Gastrocnemius medialis (tissue), 4 donors: ENCODE results near the gene HOXA3. TPM values are rescaled to one million over a fixed set of nuclear protein-coding genes. Genes with fewer than 3 reads are reported as not detected.
A peak's percentile ranks its signal among the peaks of the same experiment; 100 is the strongest.

ENCODE experiments used
- ATAC-seq, 2 donors: fragments of 150-250 bp; one replicate each; pipeline ENCODE4 v1.9.1; 2016
- DNase-seq, 2 donors: peaks; one replicate each; pipeline ENCODE4 v3.0.0-alpha.2; 2019
- H3K27ac ChIP-seq, 4 donors: fragments of 200-600 bp; sonication (generic); 1 replicate in 1 of 4; 2 replicates in 3 of 4; pipeline ENCODE4 v1.5.1; 2016 to 2018; ENCODE audit warnings: mild to moderate bottlenecking in 2 of 4, moderate library complexity in 1 of 4
- H3K27me3 ChIP-seq, 3 donors: fragments of 200-600 bp; sonication (generic) in 2 of 3; 1 replicate in 1 of 3; 2 replicates in 2 of 3; pipeline versions ENCODE4 v1.5.1 to v1.6.0; 2016 to 2019; ENCODE audit warnings: mild to moderate bottlenecking in 1 of 3, moderate library complexity in 1 of 3
- H3K36me3 ChIP-seq, 2 donors: fragments of 200-600 bp; sonication (generic) in 1 of 2; one replicate each; pipeline ENCODE4 v1.5.1; 2017 to 2018
- H3K4me1 ChIP-seq, 2 donors: fragments of 200-600 bp; sonication (generic) in 1 of 2; one replicate each; pipeline ENCODE4 v1.5.1; 2016 to 2017; ENCODE audit warnings: mild to moderate bottlenecking in 2 of 2
- H3K4me3 ChIP-seq, 4 donors: fragments of 200-600 bp; sonication (generic) in 3 of 4; 1 replicate in 1 of 4; 2 replicates in 3 of 4; pipeline ENCODE4 v1.5.1; 2016 to 2019; ENCODE audit warnings: mild to moderate bottlenecking in 2 of 4
- H3K9me3 ChIP-seq, 3 donors: fragments of 200-600 bp; sonication (generic) in 2 of 3; 1 replicate in 1 of 3; 2 replicates in 2 of 3; pipeline ENCODE4 v1.5.1; 2016 to 2019
- POLR2A ChIP-seq, 2 donors: fragments of 450-650 bp; IDR thresholded peaks; one replicate each; pipeline ENCODE4 v1.6.1; 2017; ENCODE audit warnings: antibody characterized with exemption in 2 of 2, mild to moderate bottlenecking in 2 of 2, moderate library complexity in 2 of 2
- in situ Hi-C, 4 donors: fragments of 200-750 bp; cut with MboI; loops; one replicate each; pipeline versions ENCODE4 v1.15.0 to v1.8.0; 2017; ENCODE audit warnings: low sequenced_read_pairs in 4 of 4
- intact Hi-C: fragments of 100-400 bp; cut with DNase I; formaldehyde crosslinking; loops from one replicate; pipeline ENCODE4 v1.15.1; 2023; ENCODE audit warnings: low total_unique reads
- total RNA-seq, 4 donors: library from RNA; depleted of rRNA; stranded (reverse); fragments of >200 nt; gene quantifications; one replicate each; pipeline versions ENCODE4 v1.1.0 to v1.2.3, GENCODE V29; 2016
- TF ChIP-seq, protein P1 (sequence below), 5 experiments: fragments of 450-650 bp in 3 of 5; fragments of 200-600 bp in 2 of 5; sonication (generic) in 2 of 5; IDR thresholded peaks in 4 of 5; conservative IDR thresholded peaks in 1 of 5; 1 replicate in 4 of 5; 2 replicates in 1 of 5; pipeline ENCODE4 v1.5.1; 2016 to 2019; ENCODE audit warnings: antibody characterized with exemption in 5 of 5, mild to moderate bottlenecking in 3 of 5, moderate library complexity in 3 of 5

The HOXA3 gene
- total RNA-seq, 4 donors from 2014 or later: 0.53 to 6.2 (median 3.0) TPM

GRCh38 chr7:27163288-27164044 lies 11.1 kb upstream of the HOXA3 start:
- Histone ChIP-seq H3K27ac (peak overlapping the region; percentile 90 to 99 (median 95)), H3K4me1 (peaks cover 12 to 43% of the 10 kb centered on the region in 2 donors), H3K36me3 (no peaks in the 10 kb centered on the region), H3K4me3 (peak overlapping the region; percentile 62 to 88 (median 77)), H3K27me3 (no peaks in the 10 kb centered on the region), H3K9me3 (no peaks in the 10 kb centered on the region)
- TF ChIP-seq, protein P1, sequence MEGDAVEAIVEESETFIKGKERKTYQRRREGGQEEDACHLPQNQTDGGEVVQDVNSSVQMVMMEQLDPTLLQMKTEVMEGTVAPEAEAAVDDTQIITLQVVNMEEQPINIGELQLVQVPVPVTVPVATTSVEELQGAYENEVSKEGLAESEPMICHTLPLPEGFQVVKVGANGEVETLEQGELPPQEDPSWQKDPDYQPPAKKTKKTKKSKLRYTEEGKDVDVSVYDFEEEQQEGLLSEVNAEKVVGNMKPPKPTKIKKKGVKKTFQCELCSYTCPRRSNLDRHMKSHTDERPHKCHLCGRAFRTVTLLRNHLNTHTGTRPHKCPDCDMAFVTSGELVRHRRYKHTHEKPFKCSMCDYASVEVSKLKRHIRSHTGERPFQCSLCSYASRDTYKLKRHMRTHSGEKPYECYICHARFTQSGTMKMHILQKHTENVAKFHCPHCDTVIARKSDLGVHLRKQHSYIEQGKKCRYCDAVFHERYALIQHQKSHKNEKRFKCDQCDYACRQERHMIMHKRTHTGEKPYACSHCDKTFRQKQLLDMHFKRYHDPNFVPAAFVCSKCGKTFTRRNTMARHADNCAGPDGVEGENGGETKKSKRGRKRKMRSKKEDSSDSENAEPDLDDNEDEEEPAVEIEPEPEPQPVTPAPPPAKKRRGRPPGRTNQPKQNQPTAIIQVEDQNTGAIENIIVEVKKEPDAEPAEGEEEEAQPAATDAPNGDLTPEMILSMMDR (IDR thresholded peaks at IDR 0.05 in 4 of 5, conservative IDR thresholded peaks at IDR 0.05 in 1 of 5): no peak
- no peak for TF ChIP-seq POLR2A (IDR thresholded peaks at IDR 0.05)
- intact Hi-C loops (loop anchor here (2.0 to 10.0 kb wide), 3 partner anchors 963 to 1399 kb away; partner anchors contain the start of genes CBX3 and HNRNPA2B1), in situ Hi-C loops (loop anchor here in 1 of 4 donors (10.0 to 25.0 kb wide), 2 partner anchors 951 to 1299 kb away; partner anchors contain the start of genes CBX3 and HNRNPA2B1)
- DNase-seq (peak in 1 of 2 donors; percentile 12), ATAC-seq (no peak)

GRCh38 chr7:27162561-27163287 lies 10.3 kb upstream of the HOXA3 start:
- TF ChIP-seq POLR2A (IDR thresholded peaks at IDR 0.05): no peak
- TF ChIP-seq, protein P1 (IDR thresholded peaks at IDR 0.05 in 4 of 5, conservative IDR thresholded peaks at IDR 0.05 in 1 of 5): no peak
- in situ Hi-C loops: loop anchor here in 1 of 4 donors (10.0 to 25.0 kb wide), 2 partner anchors 950 to 1298 kb away; partner anchors contain the start of genes CBX3 and HNRNPA2B1
- ATAC-seq: no peak
- no peaks in the 10 kb centered on the region for H3K9me3 ChIP-seq
- H3K36me3 ChIP-seq: no peaks in the 10 kb centered on the region
- intact Hi-C loops: loop anchor here (5.0 to 10.0 kb wide), 2 partner anchors 1210 to 1398 kb away; no protein-coding TSS in a partner anchor
- peak overlapping the region in 2 of 4 donors; percentile 2 to 98 for H3K27ac ChIP-seq
- no peaks in the 10 kb centered on the region for H3K27me3 ChIP-seq
- peak overlapping the region in 3 of 4 donors; percentile 70 to 88 (median 84) for H3K4me3 ChIP-seq
- no peak for DNase-seq
- peaks cover 12 to 37% of the 10 kb centered on the region in 2 donors for H3K4me1 ChIP-seq

GRCh38 chr7:27161721-27162560 lies 9.6 kb upstream of the HOXA3 start:
- intact Hi-C loops (loop anchor here (1.0 to 10.0 kb wide), 5 partner anchors 309 to 1397 kb away; no protein-coding TSS in a partner anchor), in situ Hi-C loops (loop anchor here in 1 of 4 donors (10.0 to 25.0 kb wide), 2 partner anchors 950 to 1297 kb away; partner anchors contain the start of genes CBX3 and HNRNPA2B1)
- Histone ChIP-seq H3K4me3 (no peak overlapping the region), H3K36me3 (no peaks in the 10 kb centered on the region), H3K9me3 (no peaks in the 10 kb centered on the region), H3K4me1 (peaks cover 12 to 30% of the 10 kb centered on the region in 2 donors), H3K27ac (peak overlapping the region in 2 of 4 donors; percentile 3 to 27), H3K27me3 (no peaks in the 10 kb centered on the region)
- DNase-seq (peak in 1 of 2 donors; percentile 15), ATAC-seq (no peak)
- TF ChIP-seq, protein P1 (IDR thresholded peaks at IDR 0.05 in 4 of 5, conservative IDR thresholded peaks at IDR 0.05 in 1 of 5): no peak
- TF ChIP-seq POLR2A (IDR thresholded peaks at IDR 0.05): no peak
